A549 (cell line): ENCODE results near the gene ADCY4.

ENCODE experiments used
- CHD4 ChIP-seq: fragments of 200-600 bp; sonication (generic); IDR thresholded peaks from 2 replicates; pipeline ENCODE4 v1.6.1; 2016; ENCODE audit warnings: antibody characterized with exemption, mild to moderate bottlenecking, borderline replicate concordance
- FOSL2 ChIP-seq, 2 experiments: fragments of 450-650 bp in 1 of 2; fragments of >200 bp in 1 of 2; sonication (Bioruptor Twin) in 1 of 2; formaldehyde crosslinking; IDR thresholded peaks; 2 replicates each; pipeline versions ENCODE4 v1.5.0 to v1.6.1; 2016 to 2020; ENCODE audit warnings: mild to moderate bottlenecking in 1 of 2, moderate library complexity in 1 of 2
- HDAC2 ChIP-seq: fragments of 200-600 bp; sonication (generic); IDR thresholded peaks from 2 replicates; pipeline ENCODE4 v1.6.1; 2016
- POLR2A ChIP-seq: IDR thresholded peaks from 2 replicates; pipeline ENCODE4 v1.6.1; 2012; ENCODE audit warnings: mild to moderate bottlenecking, low read length
- RCOR1 ChIP-seq: fragments of 150-350 bp; IDR thresholded peaks from 2 replicates; pipeline ENCODE4 v1.6.1; 2014; ENCODE audit warnings: antibody characterized with exemption, low read length, low read depth

DNA sequence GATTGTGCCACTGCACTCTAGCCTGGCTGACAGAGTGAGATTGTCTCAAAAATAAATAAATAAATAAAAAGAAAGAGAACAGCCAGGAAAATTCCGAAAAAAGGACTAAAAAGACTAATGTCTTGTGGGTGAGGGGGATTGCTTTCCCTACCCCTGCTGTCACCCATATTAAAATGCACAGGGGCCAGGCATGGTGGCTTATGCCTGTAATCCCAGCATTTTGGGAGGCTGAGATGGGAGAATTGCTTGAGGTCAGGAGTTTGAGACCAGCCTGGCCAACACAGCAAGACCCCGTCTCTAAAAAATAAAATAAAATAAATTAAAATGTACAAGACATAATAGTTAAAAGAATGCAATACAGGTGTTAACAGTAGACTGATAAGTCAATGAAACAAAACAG is 41.3 kb downstream of the ADCY4 start:
- no peak for TF ChIP-seq HDAC2
- TF ChIP-seq POLR2A = no peak
- TF ChIP-seq FOSL2 (IDR thresholded peaks at IDR 0.05) = no peak
- TF ChIP-seq FOSL2 (CRISPR knock-in tag; IDR thresholded peaks at IDR 0.05) = no peak
- TF ChIP-seq RCOR1 = no peak
- TF ChIP-seq CHD4 = no peak
